NCI-H1694 treated with DMSO at 0.1 percent for 48 hours (cell line): ENCODE results near the gene UBE2J2.

Experiments
- DNase-seq: peaks from one replicate; lab custom pipeline; 2025; lab: John Stamatoyannopoulos, UW

The UBE2J2 gene

GRCh38 chr1:1295154-1295923 is 21.7 kb upstream of the UBE2J2 start:
- no peak for DNase-seq

GRCh38 chr1:1294250-1294890 is 20.7 kb upstream of the UBE2J2 start:
- no peak for DNase-seq

- no peak for DNase-seq
Measured at GRCh38 chr1:1293263-1294249, 19.9 kb upstream of the UBE2J2 start.

- DNase-seq, result no peak
Measured at GRCh38 chr1:1292851-1293250, 19.2 kb upstream of the UBE2J2 start.

GRCh38 chr1:1292442-1292779 is 18.8 kb upstream of the UBE2J2 start:
- DNase-seq, result no peak

- DNase-seq, result peak; percentile 30
Measured at GRCh38 chr1:1291548-1292441, 18.1 kb upstream of the UBE2J2 start.

- DNase-seq, result no peak
Measured at GRCh38 chr1:1291023-1291528, 17.4 kb upstream of the UBE2J2 start.

GRCh38 chr1:1290238-1290731 is 16.6 kb upstream of the UBE2J2 start:
- peak; percentile 26 for DNase-seq

- no peak for DNase-seq
Measured at GRCh38 chr1:1287288-1288110, 13.8 kb upstream of the UBE2J2 start.

- no peak for DNase-seq
Measured at GRCh38 chr1:1286313-1287261, 12.9 kb upstream of the UBE2J2 start.

GRCh38 chr1:1285611-1286311 is 12.1 kb upstream of the UBE2J2 start:
- no peak for DNase-seq

- DNase-seq, result no peak
Measured at GRCh38 chr1:1285102-1285571, 11.5 kb upstream of the UBE2J2 start.

GRCh38 chr1:1284221-1285101 is 10.8 kb upstream of the UBE2J2 start:
- no peak for DNase-seq

GRCh38 chr1:1283821-1284220 is 10.2 kb upstream of the UBE2J2 start:
- no peak for DNase-seq

- DNase-seq, result no peak
Measured at GRCh38 chr1:1282998-1283397, 9.3 kb upstream of the UBE2J2 start.

GRCh38 chr1:1281533-1282321 is 8.1 kb upstream of the UBE2J2 start:
- no peak for DNase-seq
